Adipocyte (in vitro differentiated cells): ENCODE measurements around the gene IL15RA.

Source experiments
- DNase-seq: peaks from one replicate; pipeline ENCODE4 v3.0.0-alpha.2; 2015; ENCODE audit warnings: low read depth
- H3K27me3 ChIP-seq: replicated peaks from 2 replicates; pipeline ENCODE4 v1.7.0; 2013; ENCODE audit warnings: mild to moderate bottlenecking, low read length, moderate library complexity; ENCODE audit not compliant: control insufficient read depth, insufficient read depth
- H3K36me3 ChIP-seq: 2 replicates; pipeline ENCODE4 v1.7.0; 2013; ENCODE audit warnings: low read length, mild to moderate bottlenecking, moderate library complexity; ENCODE audit not compliant: control insufficient read depth, insufficient read depth, severe bottlenecking
- H3K4me1 ChIP-seq: 2 replicates; pipeline ENCODE4 v1.7.0; 2013; ENCODE audit warnings: mild to moderate bottlenecking, low read length, moderate library complexity; ENCODE audit not compliant: control insufficient read depth, insufficient read depth
- H3K4me3 ChIP-seq: 2 replicates; pipeline ENCODE4 v1.7.0; 2013; ENCODE audit warnings: mild to moderate bottlenecking, low read length, moderate library complexity
- H3K9ac ChIP-seq: 2 replicates; pipeline ENCODE4 v1.7.0; 2013; ENCODE audit warnings: mild to moderate bottlenecking, low read length, moderate library complexity
- H3K9me3 ChIP-seq: 2 replicates; pipeline ENCODE4 v1.7.0; 2013; ENCODE audit warnings: mild to moderate bottlenecking, low read length, moderate library complexity; ENCODE audit not compliant: control insufficient read depth

Gene IL15RA

GRCh38 chr10:5958675-5959074 lies 18.7 kb downstream of the IL15RA start:
- Histone ChIP-seq H3K9ac (no peak overlapping the region), H3K36me3 (no peaks in the 10 kb centered on the region), H3K27me3 (no peaks in the 10 kb centered on the region), H3K4me3 (no peak overlapping the region), H3K9me3 (no peaks in the 10 kb centered on the region), H3K4me1 (no peaks in the 10 kb centered on the region)
- no peak for DNase-seq

GRCh38 chr10:5958077-5958476 lies 19.3 kb downstream of the IL15RA start:
- Histone ChIP-seq H3K36me3 (no peaks in the 10 kb centered on the region), H3K4me1 (no peaks in the 10 kb centered on the region), H3K9ac (no peak overlapping the region), H3K27me3 (no peaks in the 10 kb centered on the region), H3K4me3 (no peak overlapping the region), H3K9me3 (no peaks in the 10 kb centered on the region)
- DNase-seq, result peak; percentile 76

- Histone ChIP-seq H3K36me3 (no peaks in the 10 kb centered on the region), H3K4me1 (peaks cover under 1% of the 10 kb centered on the region), H3K9ac (no peak overlapping the region), H3K9me3 (no peaks in the 10 kb centered on the region), H3K27me3 (no peaks in the 10 kb centered on the region), H3K4me3 (no peak overlapping the region)
- DNase-seq, result no peak
Measured at GRCh38 chr10:5956146-5956936, 21.0 kb downstream of the IL15RA start.

- DNase-seq, result no peak
- Histone ChIP-seq H3K27me3 (no peaks in the 10 kb centered on the region), H3K36me3 (no peaks in the 10 kb centered on the region), H3K9ac (no peak overlapping the region), H3K4me1 (peaks cover 9% of the 10 kb centered on the region), H3K4me3 (no peak overlapping the region), H3K9me3 (no peaks in the 10 kb centered on the region)
Measured at GRCh38 chr10:5953676-5954075, 23.7 kb downstream of the IL15RA start.

- Histone ChIP-seq H3K9me3 (no peaks in the 10 kb centered on the region), H3K9ac (no peak overlapping the region), H3K4me1 (peaks cover 9% of the 10 kb centered on the region)
Measured at GRCh38 chr10:5952731-5953385, 24.5 kb downstream of the IL15RA start.

GRCh38 chr10:5951721-5952407 lies 25.5 kb downstream of the IL15RA start:
- Histone ChIP-seq H3K4me1 (peaks cover 9% of the 10 kb centered on the region), H3K36me3 (no peaks in the 10 kb centered on the region), H3K9me3 (no peaks in the 10 kb centered on the region), H3K27me3 (no peaks in the 10 kb centered on the region), H3K4me3 (no peak overlapping the region), H3K9ac (no peak overlapping the region)
- DNase-seq, result no peak

More at GRCh38 chr10:5952731-5953385, 24.5 kb downstream of the IL15RA start:
- no peak for DNase-seq
- Histone ChIP-seq H3K4me3 (no peak overlapping the region), H3K27me3 (no peaks in the 10 kb centered on the region), H3K36me3 (no peaks in the 10 kb centered on the region)

GRCh38 chr10:5951167-5951711 lies 26.1 kb downstream of the IL15RA start:
- H3K9ac ChIP-seq, result no peak overlapping the region
- no peaks in the 10 kb centered on the region for H3K36me3 ChIP-seq
- no peaks in the 10 kb centered on the region for H3K27me3 ChIP-seq
- H3K4me1 ChIP-seq, result peaks cover 11% of the 10 kb centered on the region
- no peaks in the 10 kb centered on the region for H3K9me3 ChIP-seq
- DNase-seq, result peak; percentile 13
- H3K4me3 ChIP-seq, result no peak overlapping the region

- Histone ChIP-seq H3K36me3 (no peaks in the 10 kb centered on the region), H3K27me3 (no peaks in the 10 kb centered on the region), H3K9me3 (no peaks in the 10 kb centered on the region), H3K4me1 (peaks cover 29% of the 10 kb centered on the region), H3K9ac (no peak overlapping the region), H3K4me3 (no peak overlapping the region)
- DNase-seq, result peak; percentile 67
Measured at GRCh38 chr10:5949009-5949759, 28.2 kb downstream of the IL15RA start.

- Histone ChIP-seq H3K36me3 (no peaks in the 10 kb centered on the region), H3K9me3 (no peaks in the 10 kb centered on the region), H3K4me1 (peaks cover 39% of the 10 kb centered on the region), H3K4me3 (no peak overlapping the region), H3K9ac (no peak overlapping the region), H3K27me3 (no peaks in the 10 kb centered on the region)
- DNase-seq, result no peak
Measured at GRCh38 chr10:5948208-5948585, 29.1 kb downstream of the IL15RA start.

GRCh38 chr10:5947471-5948207 lies 29.7 kb downstream of the IL15RA start:
- Histone ChIP-seq H3K36me3 (no peaks in the 10 kb centered on the region), H3K4me3 (no peak overlapping the region), H3K9me3 (no peaks in the 10 kb centered on the region), H3K9ac (no peak overlapping the region), H3K4me1 (peaks cover 39% of the 10 kb centered on the region), H3K27me3 (no peaks in the 10 kb centered on the region)
- no peak for DNase-seq
